Measurements from ENCODE around the gene RPL4.

DNA sequence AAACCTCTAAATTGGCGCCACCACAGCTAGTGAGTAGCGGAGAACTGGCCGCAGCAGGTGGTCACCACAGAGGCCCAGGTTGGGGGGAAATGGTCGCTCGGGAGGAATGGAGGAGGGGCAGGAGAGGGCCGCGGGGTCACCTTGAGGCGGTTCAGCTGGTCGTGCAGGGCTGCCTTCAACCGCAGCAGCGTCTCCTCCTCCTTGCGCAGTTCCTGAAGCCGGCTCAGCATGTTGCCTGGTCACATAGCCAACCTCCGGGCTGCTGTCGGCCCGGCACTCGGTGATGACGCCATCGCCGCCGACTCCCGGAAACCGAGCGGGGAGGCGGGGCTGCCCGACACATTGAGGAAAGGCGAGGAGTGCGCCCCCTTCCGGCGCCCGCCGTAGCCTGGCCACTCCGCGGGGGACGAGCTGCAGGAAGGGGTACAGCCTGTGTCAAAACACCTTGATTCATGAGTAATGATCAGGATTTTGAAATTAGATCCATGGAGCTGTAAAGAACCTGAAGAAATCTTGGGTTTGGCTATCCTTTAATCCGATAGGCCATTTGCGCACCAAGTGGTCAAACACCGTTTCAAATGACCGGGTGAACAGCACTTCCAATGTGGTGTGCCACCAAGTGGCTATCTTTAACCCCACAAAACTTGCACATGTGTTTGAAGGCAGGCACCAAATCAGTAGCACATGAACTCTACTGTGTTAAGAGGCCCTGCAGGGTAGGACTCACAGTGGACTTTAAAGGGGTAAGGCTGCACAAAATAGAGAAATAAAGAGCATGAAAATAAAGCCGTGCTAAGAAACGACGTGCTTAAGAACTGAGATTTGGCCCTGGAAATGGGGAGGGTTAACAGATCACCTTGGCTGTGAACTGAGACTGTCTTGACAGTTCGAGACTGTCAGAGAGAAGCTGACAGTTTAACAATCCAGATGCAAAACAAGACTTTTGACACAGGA, 6.9 kb downstream of the RPL4 start, which contains the start of gene SNAPC5:
- TF ChIP-seq POLR2A (IDR thresholded peaks at IDR 0.05) = peak in 1 of 2 donors; percentile 66
- peak; percentile 96 to 100 (median 99) for TF ChIP-seq CTCF (IDR thresholded peaks at IDR 0.05)
